CD8-positive, alpha-beta memory T cell (primary cell): Measurements from ENCODE around the gene RIPPLY3. TPM values are rescaled to one million over a fixed set of nuclear protein-coding genes. Genes with fewer than 3 reads are reported as not detected.

Experiments used
- polyA plus RNA-seq: library from polyadenylated mRNA; unstranded; fragments of 300-500 nt; fragmentation: Illumina TruSeq; gene quantifications from one replicate; pipeline ENCODE4 v1.2.3, GENCODE V29; 2021
- total RNA-seq, 2 experiments: library from RNA; stranded (reverse); gene quantifications; one replicate each; pipeline ENCODE4 v1.2.3, GENCODE V29; 2021

The RIPPLY3 gene
- total and polyA plus RNA-seq, 3 experiments from 2014 or later = 0.09 TPM; not detected in 2

Other genes with a start within 250 kb of the RIPPLY3 start
- 10 to 100 TPM; 13.4 to 14.7 TPM for gene HLCS, start 40.0 kb upstream of the RIPPLY3 start, total RNA-seq
- 12.7 TPM for gene HLCS, start 40.0 kb upstream of the RIPPLY3 start, polyA plus RNA-seq
- gene PIGP, start 66.4 kb downstream of the RIPPLY3 start, total RNA-seq = 10 to 100 TPM; 23.9 to 24.2 TPM
- gene PIGP, start 66.4 kb downstream of the RIPPLY3 start, polyA plus RNA-seq = 36.6 TPM
- gene TTC3, start 66.6 kb downstream of the RIPPLY3 start, total RNA-seq = 10 to 100 TPM; 53.0 to 54.5 TPM
- 108 TPM for gene TTC3, start 66.6 kb downstream of the RIPPLY3 start, polyA plus RNA-seq